HCT116 (cell line): ENCODE results near the gene CDK14.

ENCODE experiments used
- CEBPB ChIP-seq: IDR thresholded peaks from 2 replicates; pipeline ENCODE4 v1.6.1; 2012; ENCODE audit warnings: low read depth
- POLR2A ChIP-seq: IDR thresholded peaks from 2 replicates; pipeline ENCODE4 v1.7.0; 2011; ENCODE audit warnings: borderline replicate concordance; ENCODE audit not compliant: insufficient read depth, insufficient read length; ENCODE audit errors: extremely low read depth
- POLR2AphosphoS5 ChIP-seq: IDR thresholded peaks from 2 replicates; pipeline ENCODE4 v1.6.1; 2011; ENCODE audit warnings: mild to moderate bottlenecking, low read depth, low read length, moderate library complexity
- RAD21 ChIP-seq: IDR thresholded peaks from 2 replicates; pipeline ENCODE4 v1.6.1; 2012; ENCODE audit warnings: low read depth, mild to moderate bottlenecking
- SIN3A ChIP-seq: IDR thresholded peaks from 2 replicates; pipeline ENCODE4 v1.6.1; 2012; ENCODE audit warnings: low read depth
- TCF7L2 ChIP-seq: IDR thresholded peaks from 2 replicates; pipeline ENCODE4 v1.7.0; 2011; ENCODE audit warnings: borderline replicate concordance, inconsistent platforms; ENCODE audit not compliant: insufficient read depth, insufficient read length; ENCODE audit errors: extremely low read depth
- YY1 ChIP-seq: IDR thresholded peaks from 2 replicates; pipeline ENCODE4 v1.6.1; 2011; ENCODE audit warnings: low read length, low read depth, moderate library complexity, mild to moderate bottlenecking; ENCODE audit not compliant: insufficient replicate concordance; ENCODE audit errors: extremely low read depth
- ZNF274 ChIP-seq: fragments of 200-500 bp; sonication (Bioruptor generic); IDR thresholded peaks from 2 replicates; pipeline ENCODE4 v1.6.1; 2014; ENCODE audit warnings: mild to moderate bottlenecking, low read depth, low read length, inconsistent platforms
- TF ChIP-seq, protein P1 (sequence below), 3 experiments: fragments of 200-600 bp in 1 of 3; sonication (generic) in 1 of 3; IDR thresholded peaks in 2 of 3; conservative IDR thresholded peaks in 1 of 3; 2 replicates each; pipeline ENCODE4 v1.5.1; 2012 to 2017; ENCODE audit warnings: low read depth in 2 of 3, low read length in 2 of 3, antibody characterized with exemption in 1 of 3, borderline replicate concordance in 1 of 3, control low read depth in 1 of 3, mild to moderate bottlenecking in 1 of 3, mixed read lengths in 1 of 3, mixed run types in 1 of 3, moderate library complexity in 1 of 3; ENCODE audit not compliant: insufficient read depth in 1 of 3

DNA sequence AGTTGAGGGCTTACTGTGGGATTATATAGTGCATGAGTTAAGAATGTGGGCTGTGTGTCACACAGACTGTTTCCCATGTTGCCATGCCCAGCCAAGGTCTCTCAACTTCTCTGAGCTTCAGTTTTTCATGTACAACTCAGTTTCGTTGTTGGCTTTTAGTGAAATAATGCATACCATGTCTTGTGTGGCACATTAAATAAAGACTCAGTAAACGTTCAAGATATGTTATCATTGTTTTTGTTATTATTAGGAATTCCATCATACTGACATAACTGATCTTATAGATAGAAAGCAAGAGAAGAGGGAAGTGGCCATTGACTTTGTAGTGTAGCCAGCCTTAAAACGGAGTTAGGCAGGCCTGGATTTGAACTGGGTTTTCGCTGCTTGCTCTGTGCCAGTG is 2.9 kb downstream of the CDK14 start:
- TF ChIP-seq YY1 = no peak
- no peak for TF ChIP-seq TCF7L2
- TF ChIP-seq, protein P1, sequence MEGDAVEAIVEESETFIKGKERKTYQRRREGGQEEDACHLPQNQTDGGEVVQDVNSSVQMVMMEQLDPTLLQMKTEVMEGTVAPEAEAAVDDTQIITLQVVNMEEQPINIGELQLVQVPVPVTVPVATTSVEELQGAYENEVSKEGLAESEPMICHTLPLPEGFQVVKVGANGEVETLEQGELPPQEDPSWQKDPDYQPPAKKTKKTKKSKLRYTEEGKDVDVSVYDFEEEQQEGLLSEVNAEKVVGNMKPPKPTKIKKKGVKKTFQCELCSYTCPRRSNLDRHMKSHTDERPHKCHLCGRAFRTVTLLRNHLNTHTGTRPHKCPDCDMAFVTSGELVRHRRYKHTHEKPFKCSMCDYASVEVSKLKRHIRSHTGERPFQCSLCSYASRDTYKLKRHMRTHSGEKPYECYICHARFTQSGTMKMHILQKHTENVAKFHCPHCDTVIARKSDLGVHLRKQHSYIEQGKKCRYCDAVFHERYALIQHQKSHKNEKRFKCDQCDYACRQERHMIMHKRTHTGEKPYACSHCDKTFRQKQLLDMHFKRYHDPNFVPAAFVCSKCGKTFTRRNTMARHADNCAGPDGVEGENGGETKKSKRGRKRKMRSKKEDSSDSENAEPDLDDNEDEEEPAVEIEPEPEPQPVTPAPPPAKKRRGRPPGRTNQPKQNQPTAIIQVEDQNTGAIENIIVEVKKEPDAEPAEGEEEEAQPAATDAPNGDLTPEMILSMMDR (IDR thresholded peaks at IDR 0.05 in 2 of 3, conservative IDR thresholded peaks at IDR 0.05 in 1 of 3; ENCODE audit: borderline replicate concordance in 1 of 3, insufficient read depth in 1 of 3, low read depth in 2 of 3, low read length in 2 of 3) = no peak
- TF ChIP-seq CEBPB = no peak
- no peak for TF ChIP-seq RAD21
- TF ChIP-seq POLR2AphosphoS5 = no peak
- no peak for TF ChIP-seq SIN3A
- TF ChIP-seq POLR2A = no peak
- no peak for TF ChIP-seq ZNF274
